K562 (cell line): ENCODE data around the gene FRMPD3. TPM values are rescaled to one million over a fixed set of nuclear protein-coding genes. Genes with fewer than 3 reads are reported as not detected.

Source experiments
- ATAC-seq: fragments of 200-7000 bp; cut with Tn5 transposase; 3 replicates; pipeline ENCODE4 v1.9.1; 2020; ENCODE audit warnings: moderate library complexity
- BruUV-seq: library from RNA; stranded (reverse); fragments of 400-500 nt; replicated peaks from 2 replicates; lab custom pipeline; 2021; lab: Mats Ljungman, UMichigan
- CTCF ChIA-PET: fragments of 300-600 bp; formaldehyde crosslinking; extraction: SDS; loops from one replicate; lab custom pipeline; 2021; ENCODE audit warnings: low intra/inter-chr PET ratio; lab: Yijun Ruan, JAX
- POLR2A ChIA-PET: fragments of 300-600, 350-650 bp; sonication (Branson Sonifier 250); formaldehyde crosslinking; extraction: SDS; loops from one replicate; lab custom pipeline; 2021; ENCODE audit warnings: antibody characterized with exemption, inconsistent platforms; lab: Yijun Ruan, JAX
- DNase-seq, 4 experiments: peaks; one replicate each; pipeline versions ENCODE4 v3.0.0 to v3.0.0-alpha.2; 2011 to 2018; ENCODE audit warnings: low spot score in 3 of 4, mixed read lengths in 3 of 4; ENCODE audit errors: extremely low read depth in 1 of 4
- FAIRE-seq: peaks from 2 replicates; lab custom pipeline; 2011; peaks lifted over from hg19 to GRCh38; lab: Jason Lieb, UNC
- H2AFZ ChIP-seq: 2 replicates; pipeline ENCODE4 v1.6.0; 2011; ENCODE audit warnings: low read depth, low read length, control low read depth, inconsistent platforms
- H3K27ac ChIP-seq: fragments of 200-600 bp; 3 replicates; pipeline ENCODE4 v1.8.0; 2011; ENCODE audit warnings: low read depth, mild to moderate bottlenecking, control low read depth, inconsistent platforms, low read length, moderate library complexity, mixed read lengths; ENCODE audit errors: extremely low read depth
- H3K27me3 ChIP-seq, 2 experiments: fragments of 300-600 bp in 1 of 2; 2 replicates in 1 of 2; 3 replicates in 1 of 2; pipeline versions ENCODE4 v1.6.0 to v1.8.0; 2011; ENCODE audit warnings: inconsistent platforms in 2 of 2, low read length in 2 of 2, mild to moderate bottlenecking in 1 of 2, mixed read lengths in 1 of 2, moderate library complexity in 1 of 2; ENCODE audit not compliant: control insufficient read depth in 2 of 2, insufficient read depth in 2 of 2
- H3K36me3 ChIP-seq: fragments of 300-600 bp; 3 replicates; pipeline ENCODE4 v1.8.0; 2011; ENCODE audit warnings: mild to moderate bottlenecking, low read length, inconsistent platforms; ENCODE audit not compliant: control insufficient read depth, insufficient read depth
- H3K4me1 ChIP-seq, 2 experiments: fragments of 200-600 bp in 1 of 2; replicated peaks in 1 of 2; 2 replicates in 1 of 2; 3 replicates in 1 of 2; pipeline versions ENCODE4 v1.5.1 to v1.8.0; 2011; ENCODE audit warnings: inconsistent platforms in 2 of 2, low read length in 2 of 2, mild to moderate bottlenecking in 1 of 2, mixed read lengths in 1 of 2, moderate library complexity in 1 of 2; ENCODE audit not compliant: control insufficient read depth in 2 of 2, insufficient read depth in 2 of 2
- H3K4me2 ChIP-seq: 2 replicates; pipeline ENCODE4 v1.6.1; 2011; ENCODE audit warnings: low read length, control low read depth, inconsistent platforms, mixed read lengths; ENCODE audit not compliant: insufficient read depth
- H3K4me3 ChIP-seq: fragments of 200-600 bp; sonication (generic), shearing (Covaris generic); 2 replicates; pipeline ENCODE4 v1.5.1; 2016; ENCODE audit warnings: control low read depth, inconsistent platforms
- H3K79me2 ChIP-seq: fragments of 200-600 bp; 3 replicates; pipeline ENCODE4 v1.8.0; 2011; ENCODE audit warnings: low read length, inconsistent platforms; ENCODE audit not compliant: control insufficient read depth, insufficient read depth
- H3K9ac ChIP-seq, 2 experiments: 2 replicates each; pipeline versions ENCODE4 v1.6.0 to v1.6.1; 2011; ENCODE audit warnings: low read depth in 2 of 2, low read length in 2 of 2, control low read depth in 1 of 2, inconsistent platforms in 1 of 2, mild to moderate bottlenecking in 1 of 2, mixed read lengths in 1 of 2; ENCODE audit not compliant: insufficient read depth in 1 of 2
- H3K9me1 ChIP-seq: one replicate; pipeline ENCODE4 v1.6.0; 2011; ENCODE audit warnings: inconsistent platforms, mild to moderate bottlenecking, low read length, moderate library complexity; ENCODE audit not compliant: control insufficient read depth, insufficient read depth
- H3K9me3 ChIP-seq: replicated peaks from 2 replicates; pipeline ENCODE4 v1.5.1; 2011; ENCODE audit warnings: low read depth, low read length, inconsistent platforms; ENCODE audit not compliant: control insufficient read depth, insufficient read depth
- H4K20me1 ChIP-seq: replicated peaks from 2 replicates; pipeline ENCODE4 v1.6.1; 2011; ENCODE audit warnings: low read length, inconsistent platforms, mixed read lengths; ENCODE audit not compliant: control insufficient read depth, insufficient read depth
- AFF4 ChIP-seq: sonication (generic); formaldehyde crosslinking; IDR thresholded peaks from 2 replicates; pipeline ENCODE4 v1.8.0; 2023; ENCODE audit warnings: mild to moderate bottlenecking, missing genetic modification reagents
- DNMT1 ChIP-seq: fragments of 450-650 bp; IDR thresholded peaks from 2 replicates; pipeline ENCODE4 v1.6.1; 2016; ENCODE audit warnings: antibody characterized with exemption, mild to moderate bottlenecking
- ELF4 ChIP-seq: fragments of 450-650 bp; formaldehyde crosslinking; IDR thresholded peaks from 2 replicates; pipeline ENCODE4 v1.4.0; 2022; ENCODE audit warnings: missing genetic modification characterization
- FOXJ3 ChIP-seq: sonication (generic); formaldehyde crosslinking; IDR thresholded peaks from 2 replicates; pipeline ENCODE4 v1.4.0; 2020; ENCODE audit warnings: mild to moderate bottlenecking, missing genetic modification reagents
- FOXK2 ChIP-seq, 2 experiments: fragments of 450-650 bp; IDR thresholded peaks in 1 of 2; conservative IDR thresholded peaks in 1 of 2; 2 replicates each; pipeline ENCODE4 v1.6.1; 2016; ENCODE audit warnings: low read depth in 2 of 2, mild to moderate bottlenecking in 1 of 2
- PBX2 ChIP-seq, 2 experiments: IDR thresholded peaks in 1 of 2; conservative IDR thresholded peaks in 1 of 2; 2 replicates each; pipeline ENCODE4 v1.6.1; 2016; ENCODE audit warnings: low read depth in 2 of 2, mild to moderate bottlenecking in 1 of 2, missing compliant biosample characterization in 1 of 2, missing genetic modification characterization in 1 of 2, moderate library complexity in 1 of 2
- PRMT5 ChIP-seq: sonication (generic); formaldehyde crosslinking; IDR thresholded peaks from 2 replicates; pipeline ENCODE4 v1.5.0; 2020; ENCODE audit warnings: missing genetic modification reagents
- RBM22 ChIP-seq: fragments of 200-400 bp; formaldehyde crosslinking; IDR thresholded peaks from 2 replicates; pipeline ENCODE4 v1.6.1; 2018; ENCODE audit warnings: low read length, low read depth; ENCODE audit not compliant: poor library complexity, severe bottlenecking
- SMAD3 ChIP-seq: fragments of 450-650 bp; formaldehyde crosslinking; conservative IDR thresholded peaks from 2 replicates; pipeline ENCODE4 v1.4.0; 2020; ENCODE audit warnings: mild to moderate bottlenecking
- TAL1 ChIP-seq: fragments of 450-650 bp; IDR thresholded peaks from 2 replicates; pipeline ENCODE4 v1.6.1; 2016; ENCODE audit warnings: mild to moderate bottlenecking
- TCF7L2 ChIP-seq: fragments of 150-350 bp; IDR thresholded peaks from 2 replicates; pipeline ENCODE4 v1.6.1; 2016; ENCODE audit warnings: low read depth, mild to moderate bottlenecking, low read length, moderate library complexity
- TFAP4 ChIP-seq: sonication (generic); formaldehyde crosslinking; IDR thresholded peaks from 2 replicates; pipeline ENCODE4 v1.8.0; 2022; ENCODE audit warnings: missing genetic modification reagents, mild to moderate bottlenecking, moderate library complexity, borderline replicate concordance
- WGBS: fragments of 100-300 bp; shearing (Covaris generic); methylation state at CpG from one replicate; pipeline ENCODE4 v1.1.6; 2016; ENCODE audit warnings: low coverage, mixed read lengths; ENCODE audit not compliant: insufficient coverage; ENCODE audit errors: missing lambda C conversion rate; 5-methylcytosine and 5-hydroxymethylcytosine counted together
- in situ Hi-C: fragments of 300-500 bp; cut with MboI; formaldehyde crosslinking; loops from 4 replicates; pipeline ENCODE4 v1.15.0; 2018; ENCODE audit warnings: inconsistent platforms, mixed read lengths
- intact Hi-C: fragments of 100-400 bp; cut with micrococcal nuclease; formaldehyde crosslinking; loops from 2 replicates; pipeline ENCODE4 v1.14.2; 2022
- polyA plus RNA-seq, 8 experiments: library from polyadenylated mRNA; depleted of rRNA in 4 of 8; stranded (reverse) in 5 of 8; unstranded in 3 of 8; fragments of >200 nt; fragmentation: Nextera tagmentation in 2 of 8; fragmentation: Illumina TruSeq in 1 of 8; extraction: Ambion mirVana in 2 of 8; extraction: Trizol in 1 of 8; gene quantifications; 2 replicates each; pipeline versions ENCODE4 v1.2.1 to v1.2.3, GENCODE V29; 2011 to 2014; ENCODE audit warnings: inconsistent platforms in 1 of 8, missing spikeins in 1 of 8
- total RNA-seq, 7 experiments: library from RNA; depleted of rRNA in 6 of 7; stranded (reverse); fragments of >200 nt in 6 of 7; fragmentation: Illumina TruSeq in 2 of 7; extraction: Trizol in 2 of 7; gene quantifications; 2 replicates each; pipeline versions ENCODE4 v1.2.1 to v1.2.3, GENCODE V29; 2011 to 2021; ENCODE audit warnings: low replicate concordance in 1 of 7

The FRMPD3 gene
- total and polyA plus RNA-seq, 9 of the 15 experiments (the other 6 are each of a cell fraction or from before 2014, with no cell fraction given): not detected

- no peak for TF ChIP-seq AFF4 (CRISPR knock-in tag)
- no peak for TF ChIP-seq FOXJ3 (CRISPR knock-in tag)
- TF ChIP-seq FOXK2 (conservative IDR thresholded peaks at IDR 0.05 in 1 of 2, IDR thresholded peaks at IDR 0.05 in 1 of 2; ENCODE audit: low read depth in 2 of 2): no peak
- no peak for TF ChIP-seq PRMT5 (CRISPR knock-in tag)
These were observed 32.6 kb downstream of the FRMPD3 start (continued) for GRCh38 chrX:107482046-107482445.

GRCh38 chrX:107484002-107484726, 34.7 kb downstream of the FRMPD3 start:
- Histone ChIP-seq H3K4me1 (no peaks in the 10 kb centered on the region; a peak in 1 of 5 replicates), H3K9ac (no peak overlapping the region), H3K27ac (no peak overlapping the region), H3K9me1 (no peaks in the 10 kb centered on the region), H3K79me2 (no peaks in the 10 kb centered on the region), H2AFZ (no peak overlapping the region), H3K4me3 (no peak overlapping the region), H3K4me2 (no peak overlapping the region), H3K27me3 (peaks cover 0 to 8% of the 10 kb centered on the region in 2 experiments; a peak in 2 of 5 replicates), H3K36me3 (no peaks in the 10 kb centered on the region), H4K20me1 (no peaks in the 10 kb centered on the region), H3K9me3 (no peaks in the 10 kb centered on the region)
- in situ Hi-C loops: no loop called here
- POLR2A ChIA-PET: interaction anchor here (1.3 kb wide), 1 partner anchor 12 kb away, joined by 3 read pairs; no protein-coding TSS in a partner anchor
- peak; percentile 32 to 42 (median 38) for DNase-seq
- no TSS peak for BruUV-seq
- ATAC-seq: peak; percentile 86
- FAIRE-seq: no peak
- intact Hi-C loops: no loop called here
- CTCF ChIA-PET: no interaction called here
- 10% methylated on average over 4 of the region's 8 CpGs for WGBS
- no peak for TF ChIP-seq TAL1
- TF ChIP-seq SMAD3 (CRISPR knock-in tag): no peak
- peak; percentile 92; the same call in 1 of the 2 replicates for TF ChIP-seq TFAP4 (CRISPR knock-in tag)
- TF ChIP-seq ELF4 (CRISPR knock-in tag): no peak
- TF ChIP-seq RBM22: no peak
- no peak for TF ChIP-seq TCF7L2
- TF ChIP-seq DNMT1: no peak
- peak; percentile 58 for TF ChIP-seq PBX2 (CRISPR knock-in tag; IDR thresholded peaks at IDR 0.05; ENCODE audit: low read depth)
- TF ChIP-seq PBX2 (tag; conservative IDR thresholded peaks at IDR 0.05; ENCODE audit: low read depth): peak; percentile 97
